H1 (cell line): Measurements from ENCODE around the gene TIAM2. TPM values are rescaled to one million over a fixed set of nuclear protein-coding genes. Genes with fewer than 3 reads are reported as not detected.

ENCODE experiments used
- CTCF ChIA-PET: fragments of 300-600 bp; sonication (Branson Sonifier 250); formaldehyde crosslinking; loops from one replicate; lab custom pipeline; 2021; ENCODE audit not compliant: partially characterized antibody; lab: Charles Lee
- POLR2A ChIA-PET: fragments of 300-600 bp; sonication (Branson Sonifier 250); formaldehyde crosslinking; loops from one replicate; lab custom pipeline; 2021; ENCODE audit warnings: inconsistent platforms; ENCODE audit not compliant: partially characterized antibody; lab: Charles Lee
- DNase-seq, 2 experiments: peaks; one replicate each; pipeline versions ENCODE4 v3.0.0 to v3.0.0-alpha.2; 2010 to 2022; ENCODE audit warnings: low spot score in 2 of 2, low read depth in 1 of 2, mixed read lengths in 1 of 2
- FAIRE-seq: peaks from 2 replicates; lab custom pipeline; 2011; peaks lifted over from hg19 to GRCh38; lab: Jason Lieb, UNC
- H2AFZ ChIP-seq: 2 replicates; pipeline ENCODE4 v1.8.1; 2012; ENCODE audit warnings: low read length, inconsistent platforms
- H2AK5ac ChIP-seq: 2 replicates; pipeline ENCODE4 v1.6.1; 2013; ENCODE audit warnings: low read depth, low read length
- H2BK120ac ChIP-seq: replicated peaks from 2 replicates; pipeline ENCODE3; 2013; ENCODE audit warnings: low read depth, low read length, inconsistent platforms
- H2BK12ac ChIP-seq: 2 replicates; pipeline ENCODE4 v1.6.1; 2013; ENCODE audit warnings: low read depth, low read length
- H2BK15ac ChIP-seq: 2 replicates; pipeline ENCODE4 v1.6.1; 2013; ENCODE audit warnings: low read length
- H2BK20ac ChIP-seq: 2 replicates; pipeline ENCODE4 v1.6.1; 2013; ENCODE audit warnings: low read length
- H2BK5ac ChIP-seq: 2 replicates; pipeline ENCODE4 v1.6.1; 2013; ENCODE audit warnings: low read depth, low read length
- H3K14ac ChIP-seq: 2 replicates; pipeline ENCODE4 v1.6.1; 2013; ENCODE audit warnings: inconsistent platforms; ENCODE audit not compliant: insufficient read length
- H3K18ac ChIP-seq: 2 replicates; pipeline ENCODE4 v1.6.1; 2013; ENCODE audit warnings: low read length; ENCODE audit errors: extremely low read depth
- H3K23ac ChIP-seq: 2 replicates; pipeline ENCODE4 v1.6.1; 2013; ENCODE audit warnings: inconsistent platforms; ENCODE audit not compliant: insufficient read length
- H3K23me2 ChIP-seq: 2 replicates; pipeline ENCODE4 v1.6.1; 2013; ENCODE audit warnings: low read depth, low read length
- H3K27ac ChIP-seq: 2 replicates; pipeline ENCODE4 v1.6.1; 2011; ENCODE audit warnings: low read depth, low read length, inconsistent platforms
- H3K27me3 ChIP-seq, 4 experiments: replicated peaks in 1 of 4; 1 replicate in 1 of 4; 2 replicates in 3 of 4; pipeline versions ENCODE4 v1.6.1 to v1.8.1; 2011 to 2013; ENCODE audit warnings: low read length in 3 of 4, mild to moderate bottlenecking in 3 of 4, inconsistent platforms in 2 of 4, mixed read lengths in 2 of 4, moderate library complexity in 1 of 4; ENCODE audit not compliant: control insufficient read depth in 3 of 4, insufficient read depth in 3 of 4; ENCODE audit errors: extremely low read depth in 1 of 4
- H3K36me3 ChIP-seq, 4 experiments: 2 replicates each; pipeline versions ENCODE4 v1.6.1 to v1.8.1; 2011 to 2013; ENCODE audit warnings: mild to moderate bottlenecking in 4 of 4, low read length in 3 of 4, moderate library complexity in 2 of 4, control low read depth in 1 of 4, inconsistent platforms in 1 of 4; ENCODE audit not compliant: insufficient read depth in 4 of 4, control insufficient read depth in 2 of 4
- H3K4ac ChIP-seq: replicated peaks from 2 replicates; pipeline ENCODE3; 2013; ENCODE audit warnings: low read length, low read depth, mixed read lengths, inconsistent platforms; ENCODE audit not compliant: insufficient read length
- H3K4me1 ChIP-seq, 4 experiments: replicated peaks in 1 of 4; 1 replicate in 1 of 4; 2 replicates in 3 of 4; pipeline versions ENCODE4 v1.6.1 to v1.8.1; 2011 to 2013; ENCODE audit warnings: low read length in 3 of 4, inconsistent platforms in 2 of 4, mixed read lengths in 1 of 4; ENCODE audit not compliant: insufficient read depth in 4 of 4, control insufficient read depth in 3 of 4
- H3K4me2 ChIP-seq, 2 experiments: 2 replicates each; pipeline versions ENCODE4 v1.6.1 to v1.8.1; 2011 to 2013; ENCODE audit warnings: low read depth in 2 of 2, low read length in 2 of 2, control low read depth in 1 of 2, inconsistent platforms in 1 of 2, mild to moderate bottlenecking in 1 of 2; ENCODE audit not compliant: insufficient read depth in 1 of 2
- H3K4me3 ChIP-seq, 4 experiments: fragments of 200-600, 300-600 bp in 1 of 4; sonication (generic), shearing (Covaris generic), sonication (Bioruptor Twin) in 1 of 4; 2 replicates each; pipeline versions ENCODE4 v1.5.1 to v1.8.1; 2011 to 2016; ENCODE audit warnings: low read length in 4 of 4, low read depth in 3 of 4, control low read depth in 2 of 4, inconsistent platforms in 2 of 4, mild to moderate bottlenecking in 2 of 4, mixed read lengths in 1 of 4, moderate library complexity in 1 of 4; ENCODE audit not compliant: insufficient read depth in 2 of 4; ENCODE audit errors: extremely low read depth in 1 of 4
- H3K56ac ChIP-seq: replicated peaks from 2 replicates; pipeline ENCODE3; 2013; ENCODE audit warnings: low read depth, mild to moderate bottlenecking, mixed read lengths, low read length, inconsistent platforms; ENCODE audit not compliant: insufficient read length
- H3K79me1 ChIP-seq: 2 replicates; pipeline ENCODE4 v1.6.1; 2013; ENCODE audit warnings: low read depth, low read length, control low read depth
- H3K79me2 ChIP-seq, 2 experiments: 2 replicates each; pipeline versions ENCODE4 v1.6.1 to v1.8.1; 2012 to 2013; ENCODE audit warnings: low read length in 2 of 2, mild to moderate bottlenecking in 2 of 2, inconsistent platforms in 1 of 2; ENCODE audit not compliant: insufficient read depth in 2 of 2, control insufficient read depth in 1 of 2
- H3K9ac ChIP-seq, 4 experiments: replicated peaks in 1 of 4; 1 replicate in 1 of 4; 2 replicates in 3 of 4; pipeline versions ENCODE4 v1.6.1 to v1.8.1; 2011 to 2013; ENCODE audit warnings: low read depth in 3 of 4, low read length in 3 of 4, control low read depth in 2 of 4, mild to moderate bottlenecking in 2 of 4, moderate library complexity in 2 of 4, inconsistent platforms in 1 of 4; ENCODE audit errors: extremely low read depth in 1 of 4
- H3K9me3 ChIP-seq, 2 experiments: 2 replicates each; pipeline versions ENCODE4 v1.6.1 to v1.8.1; 2012 to 2013; ENCODE audit warnings: mild to moderate bottlenecking in 2 of 2, moderate library complexity in 2 of 2, control low read depth in 1 of 2, inconsistent platforms in 1 of 2, low read depth in 1 of 2, low read length in 1 of 2, mixed read lengths in 1 of 2; ENCODE audit not compliant: insufficient read depth in 2 of 2
- H4K20me1 ChIP-seq, 2 experiments: replicated peaks in 1 of 2; 2 replicates each; pipeline versions ENCODE3 to v1.8.1; 2011 to 2013; ENCODE audit warnings: inconsistent platforms in 2 of 2, low read length in 2 of 2, mild to moderate bottlenecking in 1 of 2; ENCODE audit not compliant: insufficient read depth in 2 of 2, control insufficient read depth in 1 of 2
- H4K5ac ChIP-seq: 2 replicates; pipeline ENCODE4 v1.6.1; 2013; ENCODE audit warnings: low read length, low read depth, mixed read lengths, inconsistent platforms; ENCODE audit not compliant: insufficient read length
- H4K8ac ChIP-seq: 2 replicates; pipeline ENCODE4 v1.8.0; 2013; ENCODE audit warnings: mild to moderate bottlenecking, moderate library complexity, low read length, inconsistent platforms; ENCODE audit not compliant: insufficient read depth; ENCODE audit errors: extremely low read depth
- H4K91ac ChIP-seq: replicated peaks from 2 replicates; pipeline ENCODE3; 2013; ENCODE audit warnings: low read length, mixed read lengths, inconsistent platforms; ENCODE audit not compliant: insufficient read length
- CBX5 ChIP-seq: fragments of 300-800, 300-1000 bp; sonication (generic); IDR thresholded peaks from 2 replicates; pipeline ENCODE4 v1.7.1; 2016; ENCODE audit warnings: antibody characterized with exemption, low read length, low read depth
- CTBP2 ChIP-seq: IDR thresholded peaks from 2 replicates; pipeline ENCODE4 v1.7.0; 2011; ENCODE audit warnings: borderline replicate concordance, mild to moderate bottlenecking, moderate library complexity, mixed read lengths, low read length; ENCODE audit not compliant: insufficient read depth, insufficient read length
- WGBS, 2 experiments: shearing (Covaris generic) in 1 of 2; methylation state at CpG; one replicate each; pipeline versions ENCODE4 v1.1.6 to v1.1.7; 2013 to 2015; ENCODE audit warnings: low lambda C conversion rate in 2 of 2, mixed read lengths in 2 of 2, inconsistent platforms in 1 of 2, low coverage in 1 of 2, missing lambda C conversion rate in 1 of 2; ENCODE audit not compliant: insufficient replicate concordance in 2 of 2, insufficient coverage in 1 of 2, insufficient read length in 1 of 2; ENCODE audit errors: extremely low coverage in 1 of 2, missing lambda C conversion rate in 1 of 2; 5-methylcytosine and 5-hydroxymethylcytosine counted together
- polyA plus RNA-seq, 7 experiments: library from polyadenylated mRNA; depleted of rRNA in 3 of 7; stranded (reverse) in 5 of 7; unstranded in 2 of 7; fragments of >200 nt in 5 of 7; fragments of 200-250 nt in 2 of 7; gene quantifications; 1 replicate in 5 of 7; 2 replicates in 1 of 7; 4 replicates in 1 of 7; pipeline versions ENCODE4 v1.2.1 to v1.2.3, GENCODE V29; 2011 to 2013; ENCODE audit warnings: missing spikeins in 2 of 7, mixed read lengths in 2 of 7
- total RNA-seq: library from RNA; stranded (reverse); fragmentation: NEBNext Ultra II Directional; extraction: Animal tissue kit (Norgen Biotek cat#: 25700); gene quantifications from 2 replicates; pipeline ENCODE4 v1.2.1, GENCODE V29; 2021
- TF ChIP-seq, protein P1 (sequence below): IDR thresholded peaks from 2 replicates; pipeline ENCODE4 v1.6.1; 2012; ENCODE audit warnings: low read length, inconsistent platforms

The TIAM2 gene
- total and polyA plus RNA-seq, 2 of the 8 experiments (the other 6 are each of a cell fraction or from before 2014, with no cell fraction given), result 7.4 to 23.9 TPM

DNA sequence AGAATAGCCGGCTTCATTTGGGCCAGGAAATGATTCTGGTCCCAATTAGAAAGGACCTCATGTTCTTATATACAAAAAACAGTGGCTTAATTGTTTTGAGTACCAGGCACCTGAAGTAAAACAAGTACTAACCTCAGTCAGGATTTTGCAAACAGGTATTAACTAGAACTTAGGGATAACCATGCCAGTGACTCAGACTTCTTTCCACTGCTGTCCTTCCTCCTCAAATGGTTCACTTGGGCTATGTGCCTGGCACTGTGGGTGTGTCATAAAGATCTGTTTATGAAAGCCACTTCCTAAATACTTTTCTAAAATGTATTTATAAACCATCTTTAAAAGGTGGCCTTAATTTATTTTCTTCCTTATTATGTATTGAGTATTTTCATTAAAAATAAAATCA, 279.4 kb downstream of the TIAM2 start:
- H3K23me2 ChIP-seq, result no peaks in the 10 kb centered on the region
- peaks cover 0 to 24% (median 3%) of the 10 kb centered on the region in 4 experiments; a peak in 5 of 8 replicates for H3K36me3 ChIP-seq
- DNase-seq (no peak), FAIRE-seq (no peak)
- H2BK12ac ChIP-seq, result no peak overlapping the region
- H3K9ac ChIP-seq, result no peak overlapping the region
- H2BK120ac ChIP-seq, result no peak overlapping the region
- no peak overlapping the region for H4K8ac ChIP-seq
- ChIA-PET CTCF (interaction anchor here (2.8 kb wide), 1 partner anchor 13 kb away, joined by 15 read pairs; no protein-coding TSS in a partner anchor), POLR2A (no interaction called here)
- H3K79me1 ChIP-seq, result peaks cover 3% of the 10 kb centered on the region; the same call in 1 of the 2 replicates
- no peak overlapping the region for H4K91ac ChIP-seq
- H3K4ac ChIP-seq, result no peak overlapping the region
- H2BK20ac ChIP-seq, result no peak overlapping the region
- no peak overlapping the region for H3K14ac ChIP-seq
- H3K56ac ChIP-seq, result no peak overlapping the region
- H3K18ac ChIP-seq, result no peak overlapping the region
- no peak overlapping the region for H4K5ac ChIP-seq
- H3K79me2 ChIP-seq, result no peaks in the 10 kb centered on the region; a peak in 1 of 4 replicates
- 93% methylated on average over 1 of the region's 1 CpG; no CpG with 5 or more reads in 1 of the 2 experiments for WGBS, 2 experiments
- no peak overlapping the region for H2AFZ ChIP-seq
- H2AK5ac ChIP-seq, result no peak overlapping the region
- H3K27me3 ChIP-seq, result no peaks in the 10 kb centered on the region
- H2BK15ac ChIP-seq, result no peak overlapping the region
- peaks cover 0 to 2% of the 10 kb centered on the region in 2 experiments for H4K20me1 ChIP-seq
- no peak overlapping the region for H3K23ac ChIP-seq
- H3K27ac ChIP-seq, result no peak overlapping the region
- H3K4me2 ChIP-seq, result no peak overlapping the region
- TF ChIP-seq CTBP2 (no peak), CBX5 (no peak)
- TF ChIP-seq, protein P1, sequence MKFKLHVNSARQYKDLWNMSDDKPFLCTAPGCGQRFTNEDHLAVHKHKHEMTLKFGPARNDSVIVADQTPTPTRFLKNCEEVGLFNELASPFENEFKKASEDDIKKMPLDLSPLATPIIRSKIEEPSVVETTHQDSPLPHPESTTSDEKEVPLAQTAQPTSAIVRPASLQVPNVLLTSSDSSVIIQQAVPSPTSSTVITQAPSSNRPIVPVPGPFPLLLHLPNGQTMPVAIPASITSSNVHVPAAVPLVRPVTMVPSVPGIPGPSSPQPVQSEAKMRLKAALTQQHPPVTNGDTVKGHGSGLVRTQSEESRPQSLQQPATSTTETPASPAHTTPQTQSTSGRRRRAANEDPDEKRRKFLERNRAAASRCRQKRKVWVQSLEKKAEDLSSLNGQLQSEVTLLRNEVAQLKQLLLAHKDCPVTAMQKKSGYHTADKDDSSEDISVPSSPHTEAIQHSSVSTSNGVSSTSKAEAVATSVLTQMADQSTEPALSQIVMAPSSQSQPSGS, result no peak
- H3K4me1 ChIP-seq, result peaks cover 0 to 4% (median 3%) of the 10 kb centered on the region in 4 experiments; a peak in 3 of 7 replicates
- H3K4me3 ChIP-seq, result no peak overlapping the region
- no peak overlapping the region for H2BK5ac ChIP-seq
- H3K9me3 ChIP-seq, result no peaks in the 10 kb centered on the region; a peak in 1 of 4 replicates
